ENCODE results near the gene PLEKHG4B. TPM values are rescaled to one million over a fixed set of nuclear protein-coding genes. Genes with fewer than 3 reads are reported as not detected.
A peak's percentile ranks its signal among the peaks of the same experiment; 100 is the strongest.

PLEKHG4B gene
- total RNA-seq, 1 experiment from 2014 or later: 0.02 TPM

- intact Hi-C loops (cut with micrococcal nuclease): no loop called here
- DNase-seq (ENCODE audit: low read depth, low spot score) (no peak), ATAC-seq (no peak)
- ChIA-PET RAD21 (ENCODE audit: low non-redundant PET in 1 of 2, low total read pairs in 2 of 2, uncharacterized antibody in 2 of 2, unreplicated experiment in 2 of 2) (no interaction called here), CTCF (no interaction called here), POLR2A (no interaction called here)
- Histone ChIP-seq H3K9ac (ENCODE audit: low read length) (no peak overlapping the region), H3K9me2 (ENCODE audit: insufficient read depth) (no peaks in the 10 kb centered on the region), H3K4me1 (ENCODE audit: control insufficient read depth in 1 of 2, insufficient read depth in 2 of 2, low read length in 2 of 2) (no peaks in the 10 kb centered on the region), H3K36me3 (ENCODE audit: control insufficient read depth in 1 of 2, insufficient read depth in 2 of 2, low read length in 2 of 2) (no peaks in the 10 kb centered on the region), H3K79me2 (ENCODE audit: insufficient read depth, low read length) (no peaks in the 10 kb centered on the region), H2AFZ (ENCODE audit: low read depth, low read length, poor library complexity, severe bottlenecking) (no peak overlapping the region), H3K27me3 (ENCODE audit: insufficient read depth, low read length) (peaks cover 5% of the 10 kb centered on the region; the same call in 1 of the 2 replicates), H3K4me2 (ENCODE audit: low read length) (no peak overlapping the region), H3K9me3 (ENCODE audit: control insufficient read depth in 1 of 2, insufficient read depth in 1 of 2, low read depth in 1 of 2, low read length in 2 of 2) (peaks cover 0 to 6% of the 10 kb centered on the region in 2 experiments; a peak in 1 of 4 replicates), H4K20me1 (ENCODE audit: insufficient read depth) (no peaks in the 10 kb centered on the region), H3K27ac (ENCODE audit: low read depth, low read length) (no peak overlapping the region), H3K4me3 (replicated peaks in 1 of 2; ENCODE audit: low read depth in 1 of 2, low read length in 2 of 2) (no peak overlapping the region)
- TF ChIP-seq ZNF274 (IDR thresholded peaks at IDR 0.05; ENCODE audit: low read depth, low read length): no peak
- TF ChIP-seq EGR1 (IDR thresholded peaks at IDR 0.05; ENCODE audit: low read depth): no peak
- BruUV-seq (replicated peaks): no TSS peak
These were observed 27.6 kb downstream of the PLEKHG4B start for GRCh38 chr5:119486-120097.

- POLR2A ChIA-PET: no interaction called here
- no peaks in the 10 kb centered on the region for H3K9me2 ChIP-seq (ENCODE audit: insufficient read depth)
- no peak for DNase-seq (ENCODE audit: low read depth, low spot score)
- ATAC-seq: no peak
- TF ChIP-seq CBX3 (IDR thresholded peaks at IDR 0.05; ENCODE audit: low read depth) (peak; percentile 69; the same call in 1 of the 2 replicates), CEBPB (IDR thresholded peaks at IDR 0.05; ENCODE audit: low read depth) (no peak)
- no peak overlapping the region for H3K4me3 ChIP-seq (replicated peaks in 1 of 2; ENCODE audit: low read depth in 1 of 2, low read length in 2 of 2)
- no peaks in the 10 kb centered on the region for H3K4me1 ChIP-seq (ENCODE audit: control insufficient read depth in 1 of 2, insufficient read depth in 2 of 2, low read length in 2 of 2)
- H3K9ac ChIP-seq (ENCODE audit: low read length): no peak overlapping the region
- H3K79me2 ChIP-seq (ENCODE audit: insufficient read depth, low read length): no peaks in the 10 kb centered on the region
- no peaks in the 10 kb centered on the region for H3K36me3 ChIP-seq (ENCODE audit: control insufficient read depth in 1 of 2, insufficient read depth in 2 of 2, low read length in 2 of 2)
- no peak overlapping the region for H2AFZ ChIP-seq (ENCODE audit: low read depth, low read length, poor library complexity, severe bottlenecking)
- peaks cover 5% of the 10 kb centered on the region; the same call in 1 of the 2 replicates for H3K27me3 ChIP-seq (ENCODE audit: insufficient read depth, low read length)
- peaks cover 0 to 6% of the 10 kb centered on the region in 2 experiments; a peak in 1 of 4 replicates for H3K9me3 ChIP-seq (ENCODE audit: control insufficient read depth in 1 of 2, insufficient read depth in 1 of 2, low read depth in 1 of 2, low read length in 2 of 2)
- intact Hi-C loops (cut with micrococcal nuclease): no loop called here
- CTCF ChIA-PET: no interaction called here
- no peak overlapping the region for H3K27ac ChIP-seq (ENCODE audit: low read depth, low read length)
- H4K20me1 ChIP-seq (ENCODE audit: insufficient read depth): no peaks in the 10 kb centered on the region
- BruUV-seq (replicated peaks): no TSS peak
- RAD21 ChIA-PET (ENCODE audit: low non-redundant PET in 1 of 2, low total read pairs in 2 of 2, uncharacterized antibody in 2 of 2, unreplicated experiment in 2 of 2): no interaction called here
- no peak overlapping the region for H3K4me2 ChIP-seq (ENCODE audit: low read length)
These were observed 29.5 kb downstream of the PLEKHG4B start for GRCh38 chr5:121432-121831.

Measured in HCT116 (cell line).